SK-N-SH treated with all-trans-retinoic acid at 6 μM for 48 hours (cell line): Measurements from ENCODE around the gene CFAP90.

Experiments used
- CREB5 ChIP-seq: fragments of 250-450 bp; sonication (Bioruptor Pico); IDR thresholded peaks from 2 replicates; pipeline ENCODE4 v1.5.1; 2020; ENCODE audit warnings: low read depth, mild to moderate bottlenecking, moderate library complexity
- CSDC2 ChIP-seq: fragments of 250-450 bp; sonication (Bioruptor Pico); IDR thresholded peaks from 2 replicates; pipeline ENCODE4 v1.5.0; 2020; ENCODE audit warnings: mild to moderate bottlenecking, moderate library complexity
- ESRRG ChIP-seq: fragments of 250-450 bp; sonication (Bioruptor Pico); IDR thresholded peaks from 2 replicates; pipeline ENCODE4 v1.6.1; 2021; ENCODE audit warnings: mild to moderate bottlenecking
- PATZ1 ChIP-seq: fragments of 250-450 bp; sonication (Bioruptor Pico); IDR thresholded peaks from 2 replicates; pipeline ENCODE4 v1.8.0; 2020; ENCODE audit warnings: mild to moderate bottlenecking, moderate library complexity, borderline replicate concordance
- POU6F1 ChIP-seq: fragments of 250-450 bp; sonication (Bioruptor Pico); IDR thresholded peaks from 2 replicates; pipeline ENCODE4 v1.8.0; 2021; ENCODE audit warnings: low read depth, mild to moderate bottlenecking, moderate library complexity, borderline replicate concordance
- TCF4 ChIP-seq: fragments of 250-450 bp; sonication (Bioruptor Pico); IDR thresholded peaks from 2 replicates; pipeline ENCODE4 v1.8.0; 2021; ENCODE audit warnings: mild to moderate bottlenecking, moderate library complexity, borderline replicate concordance
- TOX ChIP-seq: fragments of 250-450 bp; sonication (Bioruptor Pico); IDR thresholded peaks from 2 replicates; pipeline ENCODE4 v1.8.0; 2021; ENCODE audit warnings: mild to moderate bottlenecking, moderate library complexity, borderline replicate concordance
- ZFP30 ChIP-seq: fragments of 450-650 bp; formaldehyde crosslinking; IDR thresholded peaks from 2 replicates; pipeline ENCODE4 v1.5.0; 2022; ENCODE audit warnings: mild to moderate bottlenecking, moderate library complexity
- ZNF70 ChIP-seq: fragments of 450-650 bp; formaldehyde crosslinking; IDR thresholded peaks from 2 replicates; pipeline ENCODE4 v1.5.0; 2020; ENCODE audit warnings: mild to moderate bottlenecking, moderate library complexity

GRCh38 chr5:7897014-7897600, 46.2 kb upstream of the CFAP90 start:
- TF ChIP-seq TOX (CRISPR knock-in tag) (no peak), CSDC2 (no peak), ZFP30 (no peak), TCF4 (CRISPR knock-in tag) (no peak), PATZ1 (CRISPR knock-in tag) (no peak), ZNF70 (no peak), ESRRG (CRISPR knock-in tag) (no peak), POU6F1 (CRISPR knock-in tag) (no peak), CREB5 (no peak)
